H9 (cell line): ENCODE measurements around the gene NR2C1. TPM values are rescaled to one million over a fixed set of nuclear protein-coding genes. Genes with fewer than 3 reads are reported as not detected.

ENCODE experiments used
- DNase-seq: peaks from one replicate; pipeline ENCODE4 v3.0.0-alpha.2; 2017
- H2AFZ ChIP-seq: one replicate; pipeline ENCODE4 v1.6.1; 2013; ENCODE audit warnings: mild to moderate bottlenecking, low read length, control low read depth, moderate library complexity
- H2AK5ac ChIP-seq: 2 replicates; pipeline ENCODE4 v1.6.1; 2013; ENCODE audit warnings: low read length, control low read depth, mixed read lengths; ENCODE audit not compliant: insufficient read length
- H2BK120ac ChIP-seq: one replicate; pipeline ENCODE4 v1.6.1; 2013; ENCODE audit warnings: low read depth, mild to moderate bottlenecking, low read length, control low read depth, inconsistent platforms; ENCODE audit not compliant: poor library complexity, severe bottlenecking
- H2BK12ac ChIP-seq: 2 replicates; pipeline ENCODE4 v1.6.1; 2013; ENCODE audit warnings: low read length, control low read depth, mixed read lengths, low read depth; ENCODE audit not compliant: insufficient read length
- H2BK15ac ChIP-seq: 2 replicates; pipeline ENCODE4 v1.6.1; 2013; ENCODE audit warnings: low read depth, low read length, control low read depth
- H2BK20ac ChIP-seq: one replicate; pipeline ENCODE4 v1.6.1; 2013; ENCODE audit warnings: low read depth, mild to moderate bottlenecking, low read length, control low read depth, inconsistent platforms; ENCODE audit not compliant: poor library complexity, severe bottlenecking
- H2BK5ac ChIP-seq: 2 replicates; pipeline ENCODE4 v1.6.1; 2013; ENCODE audit warnings: low read length, control low read depth, mixed read lengths; ENCODE audit not compliant: insufficient read length
- H3K14ac ChIP-seq: 2 replicates; pipeline ENCODE4 v1.6.1; 2013; ENCODE audit warnings: low read length, control low read depth; ENCODE audit not compliant: insufficient read depth
- H3K18ac ChIP-seq: 2 replicates; pipeline ENCODE4 v1.6.1; 2013; ENCODE audit warnings: low read depth, mild to moderate bottlenecking, mixed read lengths, low read length, control low read depth; ENCODE audit not compliant: insufficient read length
- H3K23ac ChIP-seq: 2 replicates; pipeline ENCODE4 v1.6.1; 2013; ENCODE audit warnings: low read length, control low read depth, mixed read lengths, low read depth; ENCODE audit not compliant: insufficient read length
- H3K23me2 ChIP-seq: 2 replicates; pipeline ENCODE4 v1.6.1; 2013; ENCODE audit warnings: low read depth, mild to moderate bottlenecking, mixed read lengths, low read length, control low read depth; ENCODE audit not compliant: insufficient read length, poor library complexity, severe bottlenecking
- H3K27ac ChIP-seq: 2 replicates; pipeline ENCODE4 v1.5.1; 2013; ENCODE audit warnings: low read length, control low read depth, mixed read lengths, low read depth; ENCODE audit not compliant: insufficient read length
- H3K27me3 ChIP-seq: 2 replicates; pipeline ENCODE4 v1.6.1; 2013; ENCODE audit warnings: low read length, control low read depth, inconsistent platforms; ENCODE audit not compliant: insufficient read depth
- H3K4ac ChIP-seq: 2 replicates; pipeline ENCODE4 v1.6.1; 2013; ENCODE audit warnings: low read depth, mild to moderate bottlenecking, control low read depth, inconsistent platforms, low read length, moderate library complexity
- H3K4me1 ChIP-seq: 2 replicates; pipeline ENCODE4 v1.6.1; 2013; ENCODE audit warnings: low read length, control low read depth, inconsistent platforms; ENCODE audit not compliant: insufficient read depth
- H3K4me2 ChIP-seq: 2 replicates; pipeline ENCODE4 v1.6.1; 2013; ENCODE audit warnings: low read length, control low read depth, mixed read lengths; ENCODE audit not compliant: insufficient read length, insufficient read depth
- H3K56ac ChIP-seq: 2 replicates; pipeline ENCODE4 v1.6.1; 2013; ENCODE audit warnings: low read depth, mild to moderate bottlenecking, mixed read lengths, low read length, control low read depth; ENCODE audit not compliant: insufficient read length
- H3K79me1 ChIP-seq: 2 replicates; pipeline ENCODE4 v1.6.1; 2013; ENCODE audit warnings: low read depth, mild to moderate bottlenecking, moderate library complexity, low read length, control low read depth, inconsistent platforms; ENCODE audit not compliant: insufficient read depth, poor library complexity, severe bottlenecking
- H3K79me2 ChIP-seq: 2 replicates; pipeline ENCODE4 v1.6.1; 2013; ENCODE audit warnings: low read length, control low read depth, inconsistent platforms; ENCODE audit not compliant: insufficient read depth
- H3K9ac ChIP-seq: 2 replicates; pipeline ENCODE4 v1.6.1; 2013; ENCODE audit warnings: low read length, control low read depth, mixed read lengths; ENCODE audit not compliant: insufficient read length; ENCODE audit errors: extremely low read depth
- H3K9me3 ChIP-seq: one replicate; pipeline ENCODE4 v1.6.1; 2013; ENCODE audit warnings: low read depth, low read length, inconsistent platforms; ENCODE audit not compliant: control insufficient read depth
- H3T11ph ChIP-seq: one replicate; pipeline ENCODE4 v1.6.1; 2013; ENCODE audit warnings: mild to moderate bottlenecking, low read length, control low read depth, inconsistent platforms
- H4K20me1 ChIP-seq: one replicate; pipeline ENCODE4 v1.6.1; 2013; ENCODE audit not compliant: control insufficient read depth, insufficient read length, insufficient read depth
- H4K5ac ChIP-seq: 2 replicates; pipeline ENCODE4 v1.6.1; 2013; ENCODE audit warnings: low read depth, mild to moderate bottlenecking, mixed read lengths, low read length, control low read depth; ENCODE audit not compliant: insufficient read length
- H4K8ac ChIP-seq: replicated peaks from 2 replicates; pipeline ENCODE4 v1.6.1; 2013; ENCODE audit warnings: low read length, control low read depth, mixed read lengths, low read depth; ENCODE audit not compliant: insufficient read length
- H4K91ac ChIP-seq: 2 replicates; pipeline ENCODE4 v1.6.1; 2013; ENCODE audit warnings: low read depth, mild to moderate bottlenecking, moderate library complexity, mixed read lengths, low read length, control low read depth; ENCODE audit not compliant: insufficient read length
- H3K27ac Mint-ChIP-seq, 3 experiments: 2 replicates in 2 of 3; 3 replicates in 1 of 3; pipeline ENCODE4 v1.8.0; 2020 to 2021; ENCODE audit warnings: mixed read lengths in 3 of 3, mild to moderate bottlenecking in 1 of 3, moderate library complexity in 1 of 3
- H3K27me3 Mint-ChIP-seq: 2 replicates; pipeline ENCODE4 v1.8.0; 2021; ENCODE audit warnings: low read depth, mild to moderate bottlenecking, moderate library complexity, mixed read lengths
- H3K36me3 Mint-ChIP-seq, 3 experiments: 2 replicates in 2 of 3; 3 replicates in 1 of 3; pipeline ENCODE4 v1.8.0; 2020 to 2021; ENCODE audit warnings: low read depth in 3 of 3, mixed read lengths in 3 of 3; ENCODE audit not compliant: insufficient read depth in 1 of 3
- H3K4me1 Mint-ChIP-seq, 2 experiments: 2 replicates each; pipeline ENCODE4 v1.8.0; 2020; ENCODE audit warnings: mixed read lengths in 2 of 2
- H3K4me3 Mint-ChIP-seq, 2 experiments: 2 replicates in 1 of 2; 3 replicates in 1 of 2; pipeline ENCODE4 v1.8.0; 2020 to 2021; ENCODE audit warnings: mild to moderate bottlenecking in 2 of 2, mixed read lengths in 2 of 2, moderate library complexity in 1 of 2
- H3K9me3 Mint-ChIP-seq, 2 experiments: 2 replicates in 1 of 2; 3 replicates in 1 of 2; pipeline ENCODE4 v1.8.0; 2020; ENCODE audit warnings: mild to moderate bottlenecking in 2 of 2, mixed read lengths in 2 of 2, moderate library complexity in 1 of 2
- CTCF ChIP-seq: fragments of 200-600 bp; sonication (generic); conservative IDR thresholded peaks from 3 replicates; pipeline ENCODE4 v1.8.0; 2021; ENCODE audit warnings: antibody characterized with exemption, mild to moderate bottlenecking
- WGBS: extraction: QIAGEN DNeasy Blood & Tissue Kit; methylation state at CpG from one replicate; pipeline ENCODE4 v1.1.7; 2013; ENCODE audit warnings: missing lambda C conversion rate, low lambda C conversion rate, mixed read lengths; ENCODE audit not compliant: insufficient read length; ENCODE audit errors: extremely low coverage; 5-methylcytosine and 5-hydroxymethylcytosine counted together
- total RNA-seq: library from RNA; stranded (reverse); gene quantifications from 2 replicates; pipeline ENCODE4 v1.2.1, GENCODE V29; 2021

The NR2C1 gene
- total RNA-seq, 1 experiment from 2014 or later = 47.0 TPM

- Histone ChIP-seq H4K20me1 (no peaks in the 10 kb centered on the region), H3K18ac (no peak overlapping the region), H3K27ac (no peak overlapping the region), H3K4me1 (no peaks in the 10 kb centered on the region), H4K5ac (no peak overlapping the region), H2BK5ac (no peak overlapping the region), H3K56ac (no peak overlapping the region), H3K9me3 (no peaks in the 10 kb centered on the region), H2BK120ac (no peak overlapping the region), H3T11ph (no peak overlapping the region), H3K4ac (no peak overlapping the region), H2BK12ac (no peak overlapping the region), H2AFZ (no peak overlapping the region), H3K79me1 (peaks cover 2% of the 10 kb centered on the region), H3K23ac (no peak overlapping the region), H3K4me2 (no peak overlapping the region), H3K27me3 (no peaks in the 10 kb centered on the region), H2BK15ac (no peak overlapping the region), H3K79me2 (no peaks in the 10 kb centered on the region), H2BK20ac (no peak overlapping the region), H3K14ac (no peak overlapping the region), H4K8ac (no peak overlapping the region), H2AK5ac (no peak overlapping the region), H4K91ac (no peak overlapping the region), H3K9ac (no peak overlapping the region), H3K23me2 (no peaks in the 10 kb centered on the region)
- no peak overlapping the region; a peak in 1 of 7 replicates for H3K27ac Mint-ChIP-seq
- no peak for DNase-seq
- no peaks in the 10 kb centered on the region for H3K27me3 Mint-ChIP-seq
- peaks cover 0 to 8% (median 0%) of the 10 kb centered on the region in 3 experiments; a peak in 2 of 7 replicates for H3K36me3 Mint-ChIP-seq
- no CpG with 5 or more reads among the region's 2 CpGs for WGBS
- H3K4me3 Mint-ChIP-seq = no peak overlapping the region
- no peaks in the 10 kb centered on the region for H3K4me1 Mint-ChIP-seq
- no peaks in the 10 kb centered on the region for H3K9me3 Mint-ChIP-seq
- TF ChIP-seq CTCF = no peak
Observed at GRCh38 chr12:94971923-94972322, 101.5 kb downstream of the NR2C1 start.
